Effector memory CD8-positive, alpha-beta T cell (primary cell): ENCODE data around the gene COG3.

Experiments
- ATAC-seq: fragments of 150-1000 bp; cut with Tn5 transposase; replicated peaks from 2 replicates; pipeline ENCODE4 v1.10.0; 2021; ENCODE audit warnings: mild to moderate bottlenecking, moderate library complexity
- DNase-seq, 3 experiments: peaks; one replicate each; pipeline ENCODE4 v3.0.0; 2021
- H3K27ac Mint-ChIP-seq, 2 donors: one replicate each; pipeline ENCODE4 v1.8.0; 2022; ENCODE audit warnings: mild to moderate bottlenecking in 2 of 2, mixed read lengths in 2 of 2, moderate library complexity in 2 of 2
- H3K27me3 Mint-ChIP-seq, 2 donors: one replicate each; pipeline ENCODE4 v1.8.0; 2022; ENCODE audit warnings: mixed read lengths in 2 of 2
- H3K36me3 Mint-ChIP-seq: one replicate; pipeline ENCODE4 v1.8.0; 2022; ENCODE audit warnings: mild to moderate bottlenecking, moderate library complexity, mixed read lengths; ENCODE audit not compliant: insufficient read depth
- H3K4me1 Mint-ChIP-seq, 2 donors: one replicate each; pipeline ENCODE4 v1.8.0; 2022; ENCODE audit warnings: low read depth in 2 of 2, mixed read lengths in 2 of 2
- H3K4me3 Mint-ChIP-seq, 2 donors: one replicate each; pipeline ENCODE4 v1.8.0; 2022; ENCODE audit warnings: mild to moderate bottlenecking in 2 of 2, mixed read lengths in 2 of 2, moderate library complexity in 2 of 2
- H3K9me3 Mint-ChIP-seq, 2 donors: one replicate each; pipeline ENCODE4 v1.8.0; 2022; ENCODE audit warnings: mixed read lengths in 2 of 2

Gene COG3

DNA sequence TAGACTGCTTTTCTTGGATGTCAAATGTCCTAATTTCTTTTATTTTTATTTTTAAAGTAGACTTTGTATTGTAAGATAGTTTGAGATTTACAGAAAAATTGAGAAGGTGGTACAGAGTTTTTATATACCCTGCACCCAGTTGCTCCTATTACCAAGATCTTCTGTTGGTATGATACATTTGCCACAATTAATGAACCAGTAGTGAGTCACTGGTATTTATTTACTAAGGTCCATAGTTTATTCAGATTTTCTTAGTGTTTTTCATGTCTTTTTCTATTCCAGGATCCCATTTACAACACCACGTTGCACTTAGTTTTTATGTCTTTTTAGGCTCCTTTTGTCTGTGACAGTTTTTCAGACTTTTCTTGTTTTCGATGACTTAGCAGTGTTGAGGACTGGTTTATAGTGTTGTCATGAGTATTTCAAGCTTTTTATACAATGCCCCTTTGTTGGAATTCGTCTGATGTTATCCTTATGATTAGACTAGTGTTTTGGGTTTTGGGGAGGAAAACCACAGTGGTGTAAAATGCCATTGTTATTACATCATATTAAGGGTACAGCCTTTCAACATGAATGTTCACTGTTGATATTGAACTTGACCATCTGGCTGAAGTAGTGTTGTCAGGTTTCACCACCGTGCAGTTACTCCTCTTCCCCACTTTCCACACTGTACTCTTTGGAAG lies 35.9 kb downstream of the COG3 start:
- H3K27me3 Mint-ChIP-seq: no peaks in the 10 kb centered on the region
- peak overlapping the region; percentile 9 to 29 for H3K27ac Mint-ChIP-seq
- ATAC-seq (no peak), DNase-seq (no peak)
- H3K4me3 Mint-ChIP-seq: no peak overlapping the region
- H3K9me3 Mint-ChIP-seq: no peaks in the 10 kb centered on the region
- peaks cover 6 to 7% of the 10 kb centered on the region in 2 donors for H3K4me1 Mint-ChIP-seq
- H3K36me3 Mint-ChIP-seq: peaks cover 55% of the 10 kb centered on the region

DNA sequence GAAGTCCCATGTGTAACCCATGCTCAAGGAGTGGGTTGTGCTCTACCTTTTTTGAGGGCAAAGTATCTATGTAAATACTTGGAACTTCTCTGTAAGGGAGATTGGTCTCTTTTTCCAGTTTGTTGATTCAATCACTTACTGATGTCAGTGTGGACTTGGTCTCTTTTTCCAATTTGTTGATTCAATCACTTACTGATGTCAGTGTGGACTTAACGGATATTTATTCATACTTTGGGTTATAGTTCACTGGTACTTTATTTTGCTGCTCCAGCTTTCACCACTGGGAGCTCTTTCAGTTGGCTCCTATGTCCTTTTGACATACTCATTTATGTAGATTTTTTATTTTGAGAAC lies 36.4 kb downstream of the COG3 start:
- peaks cover 60% of the 10 kb centered on the region for H3K36me3 Mint-ChIP-seq

DNA sequence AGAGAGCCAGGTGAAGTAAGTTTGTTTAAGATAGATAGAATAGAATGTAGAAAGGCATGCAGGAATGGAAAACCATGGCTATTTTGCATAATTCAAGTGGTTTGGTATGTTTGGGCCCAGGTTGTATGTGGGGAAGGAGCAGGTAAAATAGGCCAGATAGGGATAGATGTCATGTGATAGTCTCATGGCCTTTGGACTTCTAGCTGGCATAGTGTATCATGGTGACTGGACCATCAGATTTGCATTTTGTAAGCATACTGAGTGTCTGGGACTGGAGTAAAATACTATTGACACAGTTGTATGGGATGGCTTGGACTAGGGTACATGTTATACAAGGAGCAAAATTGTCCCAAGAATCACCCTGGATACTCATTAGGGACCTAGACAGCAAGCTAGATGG lies 38.9 kb downstream of the COG3 start:
- Mint-ChIP-seq H3K9me3 (no peaks in the 10 kb centered on the region), H3K27ac (peak overlapping the region in 1 of 2 donors; percentile 9), H3K4me3 (no peak overlapping the region), H3K4me1 (peaks cover 7 to 14% of the 10 kb centered on the region in 2 donors), H3K27me3 (no peaks in the 10 kb centered on the region), H3K36me3 (peaks cover 55% of the 10 kb centered on the region)
- DNase-seq (no peak), ATAC-seq (no peak)

More for the DNA sequence above, 36.4 kb downstream of the COG3 start:
- Mint-ChIP-seq H3K27me3 (no peaks in the 10 kb centered on the region), H3K9me3 (no peaks in the 10 kb centered on the region), H3K4me3 (no peak overlapping the region), H3K4me1 (peaks cover 6 to 10% of the 10 kb centered on the region in 2 donors), H3K27ac (peak overlapping the region; percentile 9 to 29)
- DNase-seq: no peak
- ATAC-seq: no peak

DNA sequence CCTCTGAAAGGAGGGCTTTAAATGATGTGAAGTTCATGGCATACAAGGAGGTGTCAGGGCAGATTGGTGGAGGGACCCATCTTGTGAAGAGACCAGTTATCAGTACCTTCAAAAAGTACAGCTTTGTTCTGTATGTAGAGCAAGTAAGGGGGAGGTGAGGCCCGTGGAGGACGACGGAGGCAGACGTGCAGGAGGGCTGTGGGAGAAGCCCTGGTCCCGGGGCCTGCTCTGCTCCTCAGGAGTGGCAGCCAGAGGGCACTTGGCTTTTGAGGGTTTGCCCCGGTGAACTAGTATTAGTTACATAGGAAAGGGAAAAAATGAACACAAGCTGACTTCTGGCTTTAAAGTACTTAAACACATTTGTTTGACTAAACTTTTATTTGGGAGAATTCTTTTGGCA lies 42.1 kb downstream of the COG3 start:
- Mint-ChIP-seq H3K9me3 (no peaks in the 10 kb centered on the region), H3K27me3 (no peaks in the 10 kb centered on the region), H3K27ac (peak overlapping the region; percentile 47 to 77), H3K4me3 (no peak overlapping the region), H3K36me3 (peaks cover 75% of the 10 kb centered on the region), H3K4me1 (peaks cover 5 to 7% of the 10 kb centered on the region in 2 donors)
- ATAC-seq: no peak
- DNase-seq: no peak

DNA sequence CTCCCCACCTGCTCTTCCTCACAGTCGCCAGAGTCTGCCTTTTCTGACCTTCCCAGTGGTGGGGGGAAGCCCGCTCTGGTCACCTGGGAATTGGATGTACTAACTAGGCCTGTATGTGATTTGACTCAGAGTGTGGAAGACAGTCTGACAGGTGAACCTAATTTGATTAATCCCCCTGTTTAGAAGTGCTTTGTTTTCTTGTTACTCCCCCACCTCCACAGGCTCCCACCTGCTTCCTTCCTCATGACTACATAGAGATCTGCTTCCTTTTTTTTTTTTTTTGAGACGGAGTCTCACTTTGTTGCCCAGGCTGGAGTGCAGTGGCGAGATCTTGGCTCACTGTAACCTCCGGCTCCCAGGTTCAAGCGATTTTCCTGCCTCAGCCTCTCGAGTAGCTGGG lies 44.0 kb downstream of the COG3 start:
- ATAC-seq (no peak), DNase-seq (no peak)
- Mint-ChIP-seq H3K9me3 (no peaks in the 10 kb centered on the region), H3K4me3 (no peak overlapping the region), H3K27me3 (no peaks in the 10 kb centered on the region), H3K27ac (peak overlapping the region in 1 of 2 donors; percentile 84), H3K4me1 (peaks cover 2 to 7% of the 10 kb centered on the region in 2 donors), H3K36me3 (peaks cover 76% of the 10 kb centered on the region)

DNA sequence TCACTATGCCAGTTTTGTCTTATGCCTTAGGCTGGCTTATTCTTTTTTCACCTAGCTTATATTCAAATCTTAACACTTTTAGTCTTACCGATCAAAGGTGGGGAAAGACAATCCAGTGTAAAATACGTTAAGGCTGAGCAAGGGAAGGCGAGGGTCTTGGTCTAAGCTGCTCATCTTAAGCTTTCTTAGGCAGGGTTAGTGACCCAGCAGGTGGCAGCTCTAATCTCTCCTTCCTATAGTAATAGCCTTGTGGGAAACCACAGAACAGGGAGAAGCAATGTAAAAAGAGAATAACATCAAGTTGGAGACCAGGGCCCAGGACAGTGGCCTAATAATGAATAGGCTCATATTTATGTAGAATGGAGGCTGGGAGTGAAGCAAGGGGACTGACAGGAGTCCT lies 45.9 kb downstream of the COG3 start:
- Mint-ChIP-seq H3K27ac (peak overlapping the region in 1 of 2 donors; percentile 65), H3K9me3 (no peaks in the 10 kb centered on the region), H3K4me1 (peaks cover 2 to 7% of the 10 kb centered on the region in 2 donors), H3K27me3 (no peaks in the 10 kb centered on the region), H3K4me3 (no peak overlapping the region), H3K36me3 (peaks cover 81% of the 10 kb centered on the region)
- DNase-seq (no peak), ATAC-seq (no peak)

DNA sequence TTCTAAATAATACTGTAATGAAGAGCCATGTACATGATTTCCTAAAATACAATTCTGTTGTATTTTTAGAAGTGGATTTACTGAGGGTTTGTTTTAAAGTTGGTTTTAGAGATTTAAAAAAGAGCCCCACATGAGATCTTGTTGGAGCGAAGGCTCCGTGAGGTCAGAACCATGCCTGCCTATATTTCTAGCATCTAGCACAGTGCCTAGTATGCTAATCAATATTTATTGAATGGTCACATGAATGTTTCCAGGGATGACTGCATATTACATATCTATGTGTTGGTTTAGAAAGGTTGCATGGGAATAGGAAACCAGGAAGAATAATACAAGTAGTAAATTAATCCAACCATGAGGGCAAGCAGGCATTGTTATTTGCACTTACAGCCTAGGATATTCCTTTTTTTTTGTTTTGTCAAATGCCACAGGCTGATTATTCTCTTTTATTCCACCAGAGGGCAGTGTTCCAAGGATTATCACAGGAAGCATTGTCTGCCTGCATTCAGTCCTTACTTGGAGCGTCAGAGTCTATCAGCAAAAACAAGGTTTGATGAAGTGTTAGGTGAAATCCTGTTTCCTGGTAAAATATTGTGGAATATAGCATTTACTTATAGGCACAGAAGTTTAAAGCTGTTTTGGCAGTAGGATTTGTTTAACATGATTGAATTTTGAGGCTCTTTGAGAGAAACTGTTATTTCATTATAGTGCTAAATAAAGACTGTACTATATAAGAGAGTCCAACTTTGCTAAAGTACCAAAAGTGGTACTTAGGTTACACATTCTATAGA lies 46.8 kb downstream of the COG3 start:
- H3K36me3 Mint-ChIP-seq: peaks cover 79% of the 10 kb centered on the region
- no peaks in the 10 kb centered on the region for H3K9me3 Mint-ChIP-seq
- H3K4me1 Mint-ChIP-seq: peaks cover under 1 to 2% of the 10 kb centered on the region in 2 donors
- no peak overlapping the region for H3K4me3 Mint-ChIP-seq
- peak; percentile 85 for ATAC-seq
- no peaks in the 10 kb centered on the region for H3K27me3 Mint-ChIP-seq
- H3K27ac Mint-ChIP-seq: peak overlapping the region; percentile 29 to 45
- peak; percentile 35 to 43 (median 37) for DNase-seq

DNA sequence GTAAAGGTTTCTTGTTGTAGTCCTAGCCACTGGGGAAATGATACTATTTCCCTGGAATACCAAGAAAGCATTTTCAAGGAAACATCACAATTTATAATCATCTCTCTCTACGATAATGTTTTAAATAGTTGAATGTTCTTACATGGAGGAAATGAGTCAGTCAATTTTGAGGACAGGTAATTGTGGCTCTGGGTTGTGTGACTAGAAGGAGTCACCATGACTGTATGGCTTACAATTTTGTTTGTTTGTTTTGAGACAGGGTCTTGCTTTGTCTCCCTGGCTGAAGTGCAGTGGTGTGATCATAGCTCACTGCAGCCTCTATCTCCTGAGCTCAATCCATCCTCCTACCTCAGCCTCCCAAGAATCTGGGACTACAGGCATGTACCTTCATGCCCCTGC lies 47.4 kb downstream of the COG3 start:
- H3K36me3 Mint-ChIP-seq: peaks cover 79% of the 10 kb centered on the region
- DNase-seq: no peak
- H3K27me3 Mint-ChIP-seq: no peaks in the 10 kb centered on the region
- H3K4me1 Mint-ChIP-seq: peaks cover 0 to 2% of the 10 kb centered on the region in 2 donors
- ATAC-seq: no peak
- H3K27ac Mint-ChIP-seq: peak overlapping the region; percentile 29 to 45
- no peaks in the 10 kb centered on the region for H3K9me3 Mint-ChIP-seq
- no peak overlapping the region for H3K4me3 Mint-ChIP-seq

DNA sequence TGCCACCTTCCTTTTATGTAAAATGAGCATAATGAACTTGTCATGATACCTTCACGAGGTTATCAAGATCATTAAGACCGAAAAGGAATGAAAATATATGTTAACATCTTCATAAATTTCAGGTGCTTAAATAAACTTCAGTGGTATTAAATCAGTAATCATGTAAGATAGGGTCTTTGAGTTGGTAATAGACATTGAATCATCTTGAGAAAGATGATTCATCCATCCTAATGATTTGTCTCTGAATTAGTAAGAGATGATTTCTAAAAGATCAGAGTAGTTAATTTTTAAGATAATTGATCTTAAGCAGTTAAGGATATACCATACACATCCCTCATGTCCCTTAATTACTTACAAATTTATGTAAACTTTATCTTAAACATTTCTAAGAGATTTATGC lies 52.0 kb downstream of the COG3 start:
- Mint-ChIP-seq H3K4me1 (peaks cover 2 to 12% of the 10 kb centered on the region in 2 donors), H3K9me3 (no peaks in the 10 kb centered on the region), H3K4me3 (no peak overlapping the region), H3K27me3 (no peaks in the 10 kb centered on the region), H3K27ac (peak overlapping the region in 1 of 2 donors; percentile 76), H3K36me3 (peaks cover 88% of the 10 kb centered on the region)
- DNase-seq: no peak
- ATAC-seq: no peak

DNA sequence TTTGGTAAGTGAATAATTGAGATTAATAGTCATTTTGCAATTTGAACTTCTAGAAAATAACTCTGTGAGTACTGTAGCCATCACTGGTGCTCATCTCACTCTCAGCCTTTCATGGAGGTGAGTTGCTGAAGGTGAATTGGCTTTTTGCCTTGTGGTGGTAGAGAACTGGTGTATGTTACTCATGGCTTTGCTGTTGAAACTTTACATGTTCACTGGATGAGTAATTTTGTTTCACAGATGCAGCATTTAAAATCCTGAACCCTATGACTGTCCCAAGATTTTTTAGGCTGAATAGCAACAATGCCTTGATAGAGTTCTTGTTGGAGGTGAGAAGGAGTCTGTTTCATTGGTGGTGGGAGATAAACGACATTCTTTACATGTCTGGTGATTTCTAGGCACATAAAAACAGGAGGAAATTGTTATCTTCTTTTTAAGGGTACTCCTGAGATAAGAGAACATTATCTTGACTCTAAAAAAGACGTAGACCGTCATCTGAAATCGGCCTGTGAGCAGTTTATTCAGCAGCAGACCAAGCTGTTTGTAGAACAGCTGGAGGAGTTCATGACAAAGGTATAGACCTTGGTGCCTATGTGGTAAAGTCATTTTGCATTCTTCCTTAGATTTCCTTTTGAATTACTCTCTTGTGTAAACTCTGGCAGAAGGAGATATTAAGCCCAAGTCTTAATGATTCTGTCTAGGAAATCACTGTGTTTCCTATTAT lies 53.9 kb downstream of the COG3 start:
- Mint-ChIP-seq H3K27me3 (no peaks in the 10 kb centered on the region), H3K27ac (peak overlapping the region in 1 of 2 donors; percentile 89), H3K4me1 (peaks cover 5 to 15% of the 10 kb centered on the region in 2 donors), H3K4me3 (no peak overlapping the region), H3K36me3 (peaks cover 92% of the 10 kb centered on the region), H3K9me3 (no peaks in the 10 kb centered on the region)
- ATAC-seq (no peak), DNase-seq (no peak)

DNA sequence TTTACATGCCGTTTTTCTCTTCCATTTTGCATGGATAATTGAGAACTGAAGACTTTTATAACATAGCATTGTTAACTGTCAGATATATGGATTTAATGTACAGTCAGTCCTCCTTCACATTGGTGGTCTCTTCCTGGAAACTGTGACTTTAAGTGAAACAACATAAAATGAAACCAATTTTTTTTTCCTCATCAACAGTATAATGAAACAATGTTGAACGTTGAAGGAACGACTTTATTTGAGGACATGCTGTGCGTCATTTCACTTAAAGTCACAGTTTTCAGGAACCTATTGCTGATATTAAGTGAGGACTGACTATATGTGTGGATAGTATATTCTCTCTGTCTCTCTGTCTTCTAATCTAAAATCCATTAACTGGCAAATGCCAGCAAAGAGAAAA lies 54.8 kb downstream of the COG3 start:
- DNase-seq (no peak), ATAC-seq (no peak)
- Mint-ChIP-seq H3K27me3 (no peaks in the 10 kb centered on the region), H3K4me1 (peaks cover 5 to 18% of the 10 kb centered on the region in 2 donors), H3K9me3 (no peaks in the 10 kb centered on the region), H3K27ac (peak overlapping the region; percentile 30 to 89), H3K36me3 (peaks cover 91% of the 10 kb centered on the region), H3K4me3 (no peak overlapping the region)

DNA sequence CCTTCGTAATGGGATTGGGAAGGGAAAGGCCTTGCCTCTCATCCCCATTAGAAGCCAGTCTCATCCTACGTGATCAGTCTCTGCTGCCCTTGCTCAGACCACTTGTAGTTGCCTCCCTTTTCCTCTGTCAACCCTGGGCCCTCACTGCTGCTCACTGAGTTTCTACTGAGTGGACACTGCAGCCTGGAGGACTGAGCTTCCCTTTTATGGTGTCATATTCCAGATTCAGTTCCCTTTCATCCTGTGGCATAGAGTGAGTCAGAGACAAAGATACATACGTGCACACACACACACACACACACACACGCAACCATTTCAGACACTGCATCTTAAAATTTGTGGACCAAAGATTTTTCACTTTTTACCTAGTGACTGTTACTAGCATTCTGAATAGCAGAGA lies 56.6 kb downstream of the COG3 start:
- peak overlapping the region; percentile 41 to 44 for H3K27ac Mint-ChIP-seq
- no peak overlapping the region for H3K4me3 Mint-ChIP-seq
- ATAC-seq: no peak
- peaks cover 90% of the 10 kb centered on the region for H3K36me3 Mint-ChIP-seq
- H3K9me3 Mint-ChIP-seq: no peaks in the 10 kb centered on the region
- peaks cover 5 to 18% of the 10 kb centered on the region in 2 donors for H3K4me1 Mint-ChIP-seq
- no peak for DNase-seq
- H3K27me3 Mint-ChIP-seq: no peaks in the 10 kb centered on the region

DNA sequence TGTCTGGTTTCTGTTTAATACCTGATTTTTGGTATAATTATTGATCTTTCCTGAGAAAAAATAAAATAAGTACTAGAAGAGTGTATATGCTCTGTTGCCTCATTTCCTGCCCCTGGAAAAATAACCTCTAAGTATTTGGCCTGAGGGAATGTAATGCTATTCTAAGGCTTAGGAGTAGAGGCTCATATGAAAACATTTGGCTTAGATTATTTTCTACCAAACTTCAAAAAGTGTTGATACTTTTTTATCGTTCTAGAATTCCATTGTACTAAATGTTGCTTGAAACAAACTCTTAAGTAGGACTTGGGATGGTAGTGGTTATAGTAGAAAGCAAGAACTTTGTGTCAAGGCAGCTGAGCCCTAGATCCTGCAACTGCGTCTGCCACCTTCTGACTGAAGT lies 57.8 kb downstream of the COG3 start:
- Mint-ChIP-seq H3K36me3 (peaks cover 87% of the 10 kb centered on the region), H3K27me3 (no peaks in the 10 kb centered on the region), H3K27ac (peak overlapping the region; percentile 8 to 33), H3K4me3 (no peak overlapping the region), H3K4me1 (peaks cover 7 to 18% of the 10 kb centered on the region in 2 donors), H3K9me3 (no peaks in the 10 kb centered on the region)
- no peak for DNase-seq
- no peak for ATAC-seq
